GM19043 (cell line): ENCODE results near the gene NPEPL1.
"Not testable (repeated sequence)": the region's sequence is repeated elsewhere in the genome, so short reads cannot be mapped to it uniquely, and the experiment has no call there.

Experiments
- ATAC-seq: cut with Tn5 transposase; IDR thresholded peaks from one replicate; pipeline ENCODE4 v1.9.1; 2021; ENCODE audit warnings: low read depth; ENCODE audit not compliant: unreplicated experiment

The NPEPL1 gene

GRCh38 chr20:58712806-58713731 is 20.5 kb downstream of the NPEPL1 start:
- no peak for ATAC-seq

DNA sequence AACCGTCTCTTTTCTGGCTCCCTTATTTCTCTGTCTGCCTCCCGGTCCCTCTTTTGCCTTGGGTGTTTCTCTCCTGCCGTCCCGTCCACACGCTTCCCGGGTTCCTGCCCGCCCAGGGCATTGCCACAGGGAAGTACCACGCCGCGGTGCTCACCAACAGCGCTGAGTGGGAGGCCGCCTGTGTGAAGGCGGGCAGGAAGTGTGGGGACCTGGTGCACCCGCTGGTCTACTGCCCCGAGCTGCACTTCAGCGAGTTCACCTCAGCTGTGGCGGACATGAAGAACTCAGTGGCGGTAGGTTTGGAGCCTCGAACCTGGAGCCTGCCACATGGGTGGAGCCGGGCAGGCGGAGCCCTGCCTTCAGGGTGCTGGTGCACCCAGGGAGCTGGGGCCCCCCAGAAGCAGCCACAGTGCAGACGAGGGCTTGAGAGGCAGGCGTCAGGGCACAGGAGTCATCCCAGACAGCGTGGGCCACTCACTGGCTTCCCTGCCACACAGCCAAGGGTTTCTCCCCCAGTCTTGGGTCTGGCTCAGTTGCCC is 21.3 kb downstream of the NPEPL1 start:
- ATAC-seq, result no peak

DNA sequence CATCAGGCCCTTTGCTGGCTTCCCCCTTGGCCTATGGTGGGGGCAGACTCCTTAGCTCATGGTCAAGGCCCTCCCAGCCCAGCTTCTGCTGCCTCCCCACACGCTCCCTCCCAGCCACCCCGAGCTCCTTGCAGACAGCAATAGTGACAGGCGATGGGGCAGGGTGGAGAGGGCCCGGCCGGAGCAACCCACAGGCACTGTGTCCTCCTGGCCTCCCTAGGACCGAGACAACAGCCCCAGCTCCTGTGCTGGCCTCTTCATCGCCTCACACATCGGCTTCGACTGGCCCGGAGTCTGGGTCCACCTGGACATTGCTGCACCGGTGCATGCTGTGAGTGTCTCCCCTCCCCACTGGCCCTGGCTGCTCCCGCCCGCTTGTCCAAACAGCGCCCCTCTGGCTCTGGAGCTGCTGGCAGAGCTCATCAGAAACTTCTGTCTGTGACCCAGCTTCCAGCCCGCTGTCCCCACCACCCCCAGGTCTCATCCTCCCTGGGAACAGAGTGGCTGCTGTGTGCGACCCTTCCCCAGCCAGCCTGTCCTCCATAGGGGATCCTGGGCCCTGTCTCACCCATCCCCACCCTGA is 21.8 kb downstream of the NPEPL1 start:
- ATAC-seq, result no peak

DNA sequence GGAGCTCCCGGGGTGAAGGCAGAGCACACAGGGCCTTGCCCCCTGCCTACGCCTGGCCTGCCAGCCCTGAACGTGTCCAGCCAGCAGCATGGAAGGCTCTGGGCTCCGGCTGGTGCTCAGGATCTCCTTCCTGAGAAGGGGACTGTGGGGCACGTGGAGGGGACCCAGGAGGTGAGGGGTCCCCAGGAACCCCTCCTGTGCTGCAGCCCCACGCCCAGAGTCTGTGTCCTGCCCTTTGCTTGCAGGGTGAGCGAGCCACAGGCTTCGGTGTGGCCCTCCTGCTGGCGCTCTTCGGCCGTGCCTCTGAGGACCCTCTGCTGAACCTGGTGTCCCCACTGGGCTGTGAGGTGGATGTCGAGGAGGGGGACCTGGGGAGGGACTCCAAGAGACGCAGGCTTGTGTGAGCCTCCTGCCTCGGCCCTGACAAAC is 22.3 kb downstream of the NPEPL1 start:
- no peak for ATAC-seq

DNA sequence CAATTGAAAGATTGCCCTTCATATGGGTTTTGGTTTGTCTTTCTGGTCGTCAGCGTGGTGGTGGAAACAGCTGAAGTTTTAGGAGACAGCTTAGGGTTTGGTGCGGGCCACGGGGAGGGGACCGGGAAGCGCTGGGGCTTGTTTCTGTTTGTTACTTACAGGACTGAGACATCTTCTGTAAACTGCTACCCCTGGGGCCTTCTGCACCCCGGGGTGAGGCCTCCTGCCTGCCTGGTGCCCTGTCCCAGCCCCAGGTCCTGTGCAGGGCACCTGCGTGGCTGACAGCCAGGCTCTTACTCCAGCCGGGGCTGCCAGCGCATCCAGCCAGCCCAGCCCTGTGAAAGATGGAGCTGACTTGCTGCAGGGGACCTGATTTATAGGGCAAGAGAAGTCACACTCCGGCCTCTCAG is 22.8 kb downstream of the NPEPL1 start:
- ATAC-seq, result no peak

DNA sequence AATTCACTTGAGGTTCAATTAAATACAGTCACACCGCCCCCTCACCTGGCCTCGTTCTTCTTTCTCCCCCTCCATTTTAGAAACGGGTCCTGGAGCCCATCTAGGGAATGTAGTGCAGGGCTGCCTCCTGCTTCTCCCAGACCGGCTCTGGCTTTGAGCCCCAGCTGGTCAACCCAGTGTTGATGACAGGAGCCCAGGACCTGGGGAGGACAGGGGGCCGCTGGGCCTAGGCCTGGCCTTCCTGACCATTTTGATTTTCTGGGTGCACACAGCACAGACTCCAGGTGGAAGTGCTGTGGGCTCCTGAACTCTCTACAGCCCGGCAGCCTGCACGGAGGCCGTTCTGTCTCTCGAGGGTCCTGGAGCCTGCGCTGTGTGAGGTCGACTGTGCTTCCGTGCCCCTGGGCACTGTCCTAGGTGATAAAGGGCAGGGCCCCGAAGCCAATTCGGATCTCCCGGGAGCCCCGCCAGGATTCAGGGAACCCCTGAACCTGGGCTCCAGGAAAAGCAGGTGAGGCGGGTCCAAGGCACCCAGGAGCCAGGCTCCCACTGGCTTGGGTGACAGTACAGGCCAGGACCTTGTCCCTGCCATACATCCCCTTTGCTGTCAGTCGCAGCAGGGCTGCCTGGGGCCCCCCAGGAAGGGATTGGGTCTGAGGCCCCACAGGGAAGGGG is 23.3 kb downstream of the NPEPL1 start:
- ATAC-seq, result no peak

DNA sequence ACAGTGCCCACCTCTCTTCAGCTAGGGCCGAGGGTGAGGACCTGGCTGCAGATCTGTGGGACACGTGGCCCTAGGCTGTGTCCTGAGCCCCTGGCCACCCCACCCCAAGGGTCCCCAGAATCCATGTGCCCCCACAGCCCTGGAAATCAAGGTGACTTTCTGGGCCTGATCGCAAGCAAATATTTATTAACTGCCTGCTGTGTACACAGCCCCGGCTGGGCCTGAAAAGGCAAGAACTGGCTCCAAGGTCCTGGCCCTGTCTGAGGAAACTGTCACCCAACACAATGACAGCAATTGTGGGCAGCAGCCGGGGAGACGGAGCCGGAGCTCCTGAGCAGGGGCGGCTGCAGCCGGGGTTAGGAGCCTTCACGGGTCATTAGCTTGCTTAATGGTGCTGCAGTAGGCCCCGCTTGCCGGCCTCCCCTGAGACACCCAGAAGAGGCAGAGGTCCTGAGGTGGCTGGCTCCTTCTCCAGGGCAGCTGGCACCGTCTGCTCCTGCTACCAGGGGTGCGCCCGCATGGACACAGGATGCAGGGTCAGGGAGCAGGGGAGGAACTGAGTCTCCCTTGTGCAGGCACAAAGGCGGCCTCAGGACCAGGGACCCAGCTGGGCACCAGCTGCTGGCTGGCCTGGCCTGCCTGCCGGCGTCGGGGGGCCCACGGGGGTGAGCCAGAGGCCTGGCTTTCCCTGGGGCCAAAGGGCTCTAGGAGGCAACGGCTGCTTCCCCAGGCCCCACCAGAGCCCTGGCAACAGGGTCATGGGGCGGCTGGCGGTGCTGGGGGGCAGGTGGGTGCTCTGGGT is 24.1 kb downstream of the NPEPL1 start:
- ATAC-seq, result no peak

DNA sequence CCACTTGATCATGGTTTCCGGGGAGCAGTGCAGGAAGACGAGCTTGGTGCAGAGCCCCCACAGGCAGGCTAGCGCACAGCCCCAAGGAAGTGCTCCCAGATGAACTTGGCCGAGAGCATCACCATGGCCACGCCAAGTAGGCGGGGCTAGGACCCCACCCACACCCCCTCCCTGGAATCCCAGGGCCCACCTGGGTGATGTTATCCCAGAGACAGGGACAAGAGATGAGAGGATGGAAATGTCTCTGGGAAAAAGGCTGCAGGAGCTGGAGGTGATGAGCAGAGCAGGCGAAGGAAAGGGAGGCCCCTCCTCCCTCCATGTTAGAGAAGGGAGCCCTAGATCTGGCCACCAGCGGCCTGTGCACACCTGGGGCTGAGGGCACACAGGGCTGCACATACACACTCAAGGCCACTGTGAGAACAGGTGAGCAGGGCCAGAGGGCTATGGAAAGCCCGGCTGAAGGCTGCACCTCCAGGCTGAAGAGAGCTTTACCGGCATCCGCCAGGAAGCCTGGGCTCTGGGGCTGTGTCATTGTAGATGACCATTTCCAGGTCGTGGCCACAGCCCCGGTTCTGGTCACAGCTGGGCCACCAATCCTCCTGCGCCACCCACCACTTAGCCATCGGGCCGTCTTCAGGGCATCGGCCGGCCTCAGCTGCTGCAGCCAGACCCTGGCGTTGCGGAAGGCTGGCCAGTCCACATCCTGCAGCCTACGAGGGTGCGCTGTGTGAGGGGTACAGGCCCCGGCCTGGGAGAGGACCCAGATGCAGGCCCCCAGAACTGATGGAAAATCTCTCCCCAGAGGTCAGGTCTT is 24.9 kb downstream of the NPEPL1 start:
- no peak for ATAC-seq

DNA sequence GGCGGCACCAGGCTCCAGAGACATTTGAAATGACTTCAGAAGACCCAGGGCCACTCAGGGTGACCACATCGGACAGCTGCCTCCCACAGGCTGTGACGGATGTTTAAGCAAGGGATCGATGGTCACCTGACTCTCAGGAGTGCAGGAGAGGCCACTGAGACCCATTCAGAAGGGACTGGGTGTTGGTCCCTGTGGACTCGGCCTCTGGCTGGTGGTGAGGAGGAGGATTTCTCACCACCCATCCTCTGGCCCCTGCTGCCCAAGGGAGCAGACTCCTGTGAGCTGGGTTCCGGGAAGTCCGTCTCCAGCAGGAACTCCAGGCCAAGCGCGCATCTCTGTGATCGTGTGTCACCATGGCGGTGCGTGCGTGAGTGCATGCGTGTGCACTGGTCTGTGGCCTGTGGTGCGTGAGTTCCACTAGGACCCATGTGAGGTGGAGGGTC is 25.5 kb downstream of the NPEPL1 start:
- ATAC-seq, result no peak

GRCh38 chr20:58718729-58719128 is 26.1 kb downstream of the NPEPL1 start:
- no peak for ATAC-seq

DNA sequence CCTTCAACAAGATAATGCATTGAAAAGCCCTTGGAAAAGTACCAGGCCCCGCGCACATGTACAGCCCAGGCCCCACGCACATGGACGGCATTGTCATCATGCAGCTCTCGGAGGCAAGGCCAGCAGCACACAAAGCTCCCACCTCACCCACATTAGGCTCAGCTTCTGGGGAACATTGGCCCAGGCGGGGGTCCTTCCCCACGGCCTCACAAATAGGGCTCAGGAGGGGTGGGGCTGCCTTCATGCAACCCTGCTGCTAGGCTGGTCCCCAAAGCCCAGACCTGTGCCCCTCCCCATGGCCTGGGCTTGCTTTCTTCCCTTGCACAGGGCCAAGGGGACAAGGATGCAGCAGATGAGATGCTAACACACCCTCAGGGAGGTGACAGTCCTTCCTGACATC is 26.7 kb downstream of the NPEPL1 start:
- no peak for ATAC-seq

GRCh38 chr20:58719971-58720371 is 27.4 kb downstream of the NPEPL1 start:
- ATAC-seq, result no peak

- no peak for ATAC-seq
Observed at GRCh38 chr20:58720890-58721289, 28.3 kb downstream of the NPEPL1 start.

- ATAC-seq, result no peak
Observed at GRCh38 chr20:58721951-58722778, 29.6 kb downstream of the NPEPL1 start.

DNA sequence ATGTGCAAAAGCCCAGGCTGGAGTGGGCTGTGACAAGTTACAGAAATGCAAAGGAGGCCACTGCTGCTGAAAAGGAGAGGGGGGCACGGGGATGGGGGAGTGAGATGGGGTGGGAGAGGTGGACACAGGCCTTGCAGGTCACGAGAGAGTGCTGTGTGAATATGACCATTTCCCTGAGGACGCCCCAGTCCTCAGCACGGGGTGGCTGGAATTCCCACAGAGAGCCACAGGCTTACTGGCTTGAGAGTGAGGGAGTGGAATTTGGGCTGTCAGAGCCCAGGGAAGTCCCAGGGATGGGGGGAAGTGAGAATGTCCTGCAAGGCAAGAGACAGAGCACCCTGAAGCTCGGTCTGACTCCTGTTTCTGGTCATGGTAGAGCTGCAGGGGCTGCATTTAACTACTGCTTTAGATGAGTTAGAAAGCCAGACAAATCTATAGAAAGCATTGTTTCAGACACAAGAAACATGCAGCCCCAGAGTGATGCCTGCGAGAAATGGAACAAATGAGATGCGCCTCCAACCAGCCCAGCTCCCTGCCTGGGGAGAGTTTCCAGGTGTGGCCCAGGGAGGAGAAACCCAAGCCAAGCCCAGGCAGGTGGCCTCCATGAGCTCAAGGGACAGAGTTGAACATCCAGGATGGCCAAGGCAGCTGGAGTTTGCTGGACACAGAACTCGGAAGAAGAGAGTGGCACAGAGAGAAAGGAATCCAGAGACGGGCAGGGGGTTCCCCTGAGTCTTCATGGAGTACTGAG is 30.5 kb downstream of the NPEPL1 start:
- no peak for ATAC-seq

- ATAC-seq, result no peak
Observed at GRCh38 chr20:58723628-58723984, 31.0 kb downstream of the NPEPL1 start.

GRCh38 chr20:58726156-58726555 is 33.6 kb downstream of the NPEPL1 start:
- not testable (repeated sequence) for ATAC-seq

GRCh38 chr20:58731192-58731591 is 38.6 kb downstream of the NPEPL1 start:
- no peak for ATAC-seq
